ENCODE results near the gene HEPN1.

GRCh38 chr11:124953753-124954589 lies 34.9 kb downstream of the HEPN1 start, which contains the start of gene CCDC15:
- TF ChIP-seq, protein P1, sequence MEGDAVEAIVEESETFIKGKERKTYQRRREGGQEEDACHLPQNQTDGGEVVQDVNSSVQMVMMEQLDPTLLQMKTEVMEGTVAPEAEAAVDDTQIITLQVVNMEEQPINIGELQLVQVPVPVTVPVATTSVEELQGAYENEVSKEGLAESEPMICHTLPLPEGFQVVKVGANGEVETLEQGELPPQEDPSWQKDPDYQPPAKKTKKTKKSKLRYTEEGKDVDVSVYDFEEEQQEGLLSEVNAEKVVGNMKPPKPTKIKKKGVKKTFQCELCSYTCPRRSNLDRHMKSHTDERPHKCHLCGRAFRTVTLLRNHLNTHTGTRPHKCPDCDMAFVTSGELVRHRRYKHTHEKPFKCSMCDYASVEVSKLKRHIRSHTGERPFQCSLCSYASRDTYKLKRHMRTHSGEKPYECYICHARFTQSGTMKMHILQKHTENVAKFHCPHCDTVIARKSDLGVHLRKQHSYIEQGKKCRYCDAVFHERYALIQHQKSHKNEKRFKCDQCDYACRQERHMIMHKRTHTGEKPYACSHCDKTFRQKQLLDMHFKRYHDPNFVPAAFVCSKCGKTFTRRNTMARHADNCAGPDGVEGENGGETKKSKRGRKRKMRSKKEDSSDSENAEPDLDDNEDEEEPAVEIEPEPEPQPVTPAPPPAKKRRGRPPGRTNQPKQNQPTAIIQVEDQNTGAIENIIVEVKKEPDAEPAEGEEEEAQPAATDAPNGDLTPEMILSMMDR (IDR thresholded peaks at IDR 0.05; ENCODE audit: low read length) = no peak
- TF ChIP-seq EZH2 (IDR thresholded peaks at IDR 0.05; ENCODE audit: borderline replicate concordance, low read length) = no peak
